Measurements from ENCODE around the gene MOSMO.
"Not testable (repeated sequence)": the region's sequence is repeated elsewhere in the genome, so short reads cannot be mapped to it uniquely, and the experiment has no call there.

Gene MOSMO

DNA sequence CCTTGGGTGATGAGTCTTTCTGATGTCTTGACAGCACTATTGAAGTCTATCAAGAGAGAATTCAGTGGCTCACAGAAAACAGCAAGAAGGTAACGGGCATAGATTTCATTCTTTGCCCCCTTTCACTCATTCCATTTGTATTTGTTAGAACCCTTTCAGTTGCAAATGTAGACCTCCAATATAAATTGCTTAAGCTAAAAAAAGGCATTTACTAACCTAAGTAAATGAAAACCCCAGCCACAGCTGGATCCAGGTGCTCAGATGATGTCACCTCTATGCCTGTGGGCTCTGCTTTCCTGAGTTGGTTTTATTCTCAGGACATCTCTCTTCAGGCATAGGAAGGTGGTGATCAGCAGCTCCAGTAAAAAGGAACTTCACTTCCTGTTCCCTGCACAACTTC lies 95.5 kb downstream of the MOSMO start:
- TF ChIP-seq, protein P1, sequence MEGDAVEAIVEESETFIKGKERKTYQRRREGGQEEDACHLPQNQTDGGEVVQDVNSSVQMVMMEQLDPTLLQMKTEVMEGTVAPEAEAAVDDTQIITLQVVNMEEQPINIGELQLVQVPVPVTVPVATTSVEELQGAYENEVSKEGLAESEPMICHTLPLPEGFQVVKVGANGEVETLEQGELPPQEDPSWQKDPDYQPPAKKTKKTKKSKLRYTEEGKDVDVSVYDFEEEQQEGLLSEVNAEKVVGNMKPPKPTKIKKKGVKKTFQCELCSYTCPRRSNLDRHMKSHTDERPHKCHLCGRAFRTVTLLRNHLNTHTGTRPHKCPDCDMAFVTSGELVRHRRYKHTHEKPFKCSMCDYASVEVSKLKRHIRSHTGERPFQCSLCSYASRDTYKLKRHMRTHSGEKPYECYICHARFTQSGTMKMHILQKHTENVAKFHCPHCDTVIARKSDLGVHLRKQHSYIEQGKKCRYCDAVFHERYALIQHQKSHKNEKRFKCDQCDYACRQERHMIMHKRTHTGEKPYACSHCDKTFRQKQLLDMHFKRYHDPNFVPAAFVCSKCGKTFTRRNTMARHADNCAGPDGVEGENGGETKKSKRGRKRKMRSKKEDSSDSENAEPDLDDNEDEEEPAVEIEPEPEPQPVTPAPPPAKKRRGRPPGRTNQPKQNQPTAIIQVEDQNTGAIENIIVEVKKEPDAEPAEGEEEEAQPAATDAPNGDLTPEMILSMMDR (IDR thresholded peaks at IDR 0.05; ENCODE audit: extremely low read depth, insufficient read depth, missing control alignments), result no peak
- in situ Hi-C loops (cut with MboI; ENCODE audit: low pct_unique_long_range_greater_than_20kb, low sequenced_read_pairs, unreplicated experiment), result no loop called here
- DNase-seq (ENCODE audit: low spot score), result no peak

DNA sequence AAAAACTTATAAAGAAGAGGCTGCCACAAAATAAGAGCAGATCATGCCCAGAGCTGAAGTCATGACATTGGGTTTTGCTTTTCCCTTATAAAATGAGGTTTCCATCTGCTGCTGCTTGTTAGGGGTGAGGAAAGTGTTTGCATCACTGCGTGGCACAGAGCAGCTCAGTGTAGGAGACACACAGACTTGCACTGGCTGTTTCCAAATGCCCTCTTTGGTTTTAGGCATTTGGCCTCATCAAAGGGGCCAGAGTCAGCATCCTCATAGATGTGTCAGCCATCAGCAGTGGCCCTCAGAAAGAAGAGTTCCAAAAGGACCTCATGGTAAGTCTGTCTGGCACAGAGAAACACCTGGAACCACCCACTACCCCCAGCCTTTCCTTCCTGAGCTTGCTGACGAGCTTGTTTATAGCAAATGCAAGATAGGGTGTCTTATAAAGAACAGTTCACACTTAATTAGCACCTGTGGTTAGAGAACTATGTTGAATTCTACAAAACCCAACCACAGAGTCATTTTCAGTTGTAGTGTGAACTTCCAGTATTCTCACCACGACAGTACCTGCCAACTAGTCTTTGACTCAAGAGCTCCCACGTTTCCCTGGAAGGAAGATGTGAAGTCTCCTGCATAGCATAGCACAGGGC lies 101.5 kb downstream of the MOSMO start:
- in situ Hi-C loops (cut with MboI; ENCODE audit: low pct_unique_long_range_greater_than_20kb, low sequenced_read_pairs, unreplicated experiment), result no loop called here
- DNase-seq (ENCODE audit: low spot score), result no peak
- TF ChIP-seq, protein P1 (IDR thresholded peaks at IDR 0.05; ENCODE audit: extremely low read depth, insufficient read depth, missing control alignments), result no peak

DNA sequence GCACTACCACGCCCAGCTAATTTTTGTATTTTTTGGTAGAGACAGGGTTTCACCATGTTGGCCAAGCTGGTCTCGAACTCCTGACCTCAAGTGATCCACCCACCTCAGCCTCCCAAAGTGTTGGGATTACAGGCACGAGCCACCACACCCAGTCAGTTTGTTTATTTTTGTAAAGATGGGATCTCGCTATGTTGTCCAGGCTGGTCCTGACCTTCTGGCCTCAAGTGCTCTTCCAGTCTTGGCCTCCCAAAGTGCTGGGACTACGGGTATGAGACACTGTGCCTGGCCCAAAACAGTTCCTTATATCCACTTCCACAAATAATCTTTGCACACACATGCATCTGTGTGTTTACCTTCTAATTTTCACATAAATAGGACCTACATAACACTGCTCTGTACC lies 103.7 kb downstream of the MOSMO start:
- DNase-seq (ENCODE audit: low spot score); in situ Hi-C loops (cut with MboI; ENCODE audit: low pct_unique_long_range_greater_than_20kb, low sequenced_read_pairs, unreplicated experiment): not testable (repeated sequence)

DNA sequence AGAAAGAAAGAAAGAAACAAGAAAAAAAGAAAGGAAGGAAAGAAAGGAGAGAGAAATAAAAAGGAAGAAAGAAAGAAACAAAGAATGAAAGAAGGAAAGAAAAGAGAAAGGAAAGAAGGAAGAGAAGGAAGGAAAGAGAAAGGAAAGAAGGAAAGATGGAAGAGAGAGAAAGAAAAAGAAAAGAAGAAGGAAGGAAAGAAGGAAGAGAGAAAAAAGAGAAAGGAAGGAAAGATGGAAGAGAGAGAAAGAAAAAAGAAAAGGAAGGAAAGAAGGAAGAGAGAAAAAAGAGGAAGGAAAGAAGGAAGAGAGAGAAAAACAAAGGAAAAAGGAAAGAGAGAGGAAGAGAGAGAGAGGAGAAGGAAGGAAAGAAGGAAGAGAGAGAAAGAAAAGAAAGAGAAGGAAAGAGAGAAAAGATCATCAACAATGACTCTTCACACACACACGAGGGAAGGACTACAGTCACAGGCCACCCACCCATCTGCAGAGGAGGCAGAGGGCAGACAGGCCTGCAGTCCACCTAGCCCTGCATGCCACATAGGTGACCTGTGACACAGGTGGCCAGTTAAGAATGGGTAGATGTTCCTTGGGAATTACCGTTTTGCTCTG lies 108.3 kb downstream of the MOSMO start:
- DNase-seq (ENCODE audit: low spot score), result no peak
- in situ Hi-C loops (cut with MboI; ENCODE audit: low pct_unique_long_range_greater_than_20kb, low sequenced_read_pairs, unreplicated experiment), result no loop called here
- TF ChIP-seq, protein P1 (IDR thresholded peaks at IDR 0.05; ENCODE audit: extremely low read depth, insufficient read depth, missing control alignments), result no peak

DNA sequence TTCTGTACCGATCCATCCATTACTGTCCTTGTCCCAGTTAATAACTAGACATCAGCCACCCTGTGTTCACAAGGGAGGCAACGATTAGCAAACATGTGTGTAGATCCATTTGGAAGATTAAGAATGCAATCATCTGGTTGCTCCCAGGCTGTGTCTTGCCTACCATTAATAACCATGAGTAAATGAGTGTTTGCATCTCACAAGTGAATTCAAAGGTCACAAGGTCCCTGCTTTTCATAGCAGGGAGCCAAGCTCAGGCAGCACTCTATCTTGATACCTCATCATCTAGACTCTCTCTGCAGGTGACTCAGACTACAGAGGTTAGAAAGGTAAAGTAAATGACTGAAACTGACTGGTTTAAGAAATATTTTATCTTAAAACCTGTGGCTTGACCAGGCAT lies 109.7 kb downstream of the MOSMO start:
- DNase-seq (ENCODE audit: low spot score), result no peak
- TF ChIP-seq, protein P1 (IDR thresholded peaks at IDR 0.05; ENCODE audit: extremely low read depth, insufficient read depth, missing control alignments), result no peak
- in situ Hi-C loops (cut with MboI; ENCODE audit: low pct_unique_long_range_greater_than_20kb, low sequenced_read_pairs, unreplicated experiment), result no loop called here

DNA sequence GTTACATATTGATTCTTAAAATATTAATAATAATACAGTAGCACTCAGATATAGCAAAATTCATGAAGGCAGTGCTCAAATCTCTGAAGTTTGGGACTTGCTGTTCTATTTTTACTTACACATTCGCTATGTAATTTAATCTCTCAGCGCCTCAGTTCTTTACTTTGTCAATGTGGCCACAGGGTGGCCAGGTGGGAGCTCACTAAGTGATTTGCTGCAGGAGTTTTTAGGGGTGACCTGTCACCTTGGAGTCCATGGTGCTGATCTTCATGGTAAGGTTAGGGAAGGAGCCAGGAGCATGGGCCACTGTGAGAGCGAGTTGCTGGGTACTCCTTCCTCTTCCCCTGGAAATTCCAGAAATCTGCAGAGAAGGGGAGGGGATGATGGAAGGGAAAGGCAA lies 112.5 kb downstream of the MOSMO start:
- in situ Hi-C loops (cut with MboI; ENCODE audit: low pct_unique_long_range_greater_than_20kb, low sequenced_read_pairs, unreplicated experiment), result no loop called here
- TF ChIP-seq, protein P1 (IDR thresholded peaks at IDR 0.05; ENCODE audit: extremely low read depth, insufficient read depth, missing control alignments), result no peak
- no peak for DNase-seq (ENCODE audit: low spot score)

DNA sequence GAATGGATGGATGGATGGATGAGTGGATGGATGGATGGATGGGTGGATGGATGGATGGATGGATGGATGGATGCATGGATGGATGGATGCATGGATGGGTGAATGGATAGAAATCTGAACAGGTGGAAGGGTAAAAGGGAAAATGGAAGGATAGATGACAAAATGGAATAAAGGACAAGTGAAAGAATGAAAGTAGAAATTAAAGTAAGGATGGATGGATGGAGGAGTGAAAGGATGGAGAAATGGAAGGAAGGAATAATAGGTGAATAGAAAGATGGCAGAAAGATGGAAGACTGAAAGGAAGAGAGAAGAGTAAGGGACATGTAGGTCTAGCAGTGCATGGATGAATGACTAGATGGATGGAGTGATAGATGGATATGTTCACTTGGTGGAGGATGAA lies 114.3 kb downstream of the MOSMO start:
- in situ Hi-C loops (cut with MboI; ENCODE audit: low pct_unique_long_range_greater_than_20kb, low sequenced_read_pairs, unreplicated experiment), result no loop called here
- TF ChIP-seq, protein P1 (IDR thresholded peaks at IDR 0.05; ENCODE audit: extremely low read depth, insufficient read depth, missing control alignments), result no peak
- no peak for DNase-seq (ENCODE audit: low spot score)
